Measurements from ENCODE around the gene LONRF3. TPM values are rescaled to one million over a fixed set of nuclear protein-coding genes. Genes with fewer than 3 reads are reported as not detected.

LONRF3 gene
- total RNA-seq, 4 donors from 2014 or later: 15.4 to 24.1 (median 17.7) TPM

GRCh38 chrX:119036107-119037029 lies 62.0 kb downstream of the LONRF3 start:
- no peaks in the 10 kb centered on the region for H3K36me3 ChIP-seq
- no peak overlapping the region for H3K27ac ChIP-seq
- no peak overlapping the region for H3K4me3 ChIP-seq
- ATAC-seq: no peak
- TF ChIP-seq CTCF (IDR thresholded peaks at IDR 0.05) (no peak), EP300 (IDR thresholded peaks at IDR 0.05) (no peak), POLR2A (IDR thresholded peaks at IDR 0.05) (no peak), POLR2AphosphoS5 (IDR thresholded peaks at IDR 0.05) (no peak)
- H3K27me3 ChIP-seq: no peaks in the 10 kb centered on the region
- WGBS, 2 donors (ENCODE audit: low coverage in 1 of 2): 20 to 75% methylated on average over 1 of the region's 4 CpGs
- peaks cover 0 to 15% (median 8%) of the 10 kb centered on the region in 3 donors for H3K4me1 ChIP-seq
- no peaks in the 10 kb centered on the region for H3K9me3 ChIP-seq

- ATAC-seq: no peak
- Histone ChIP-seq H3K4me1 (peaks cover 0 to 18% (median 8%) of the 10 kb centered on the region in 3 donors), H3K36me3 (no peaks in the 10 kb centered on the region), H3K9me3 (no peaks in the 10 kb centered on the region), H3K27ac (peak overlapping the region in 2 of 4 donors; percentile 2 to 35), H3K27me3 (no peaks in the 10 kb centered on the region), H3K4me3 (no peak overlapping the region)
- TF ChIP-seq POLR2AphosphoS5 (IDR thresholded peaks at IDR 0.05) (no peak), EP300 (IDR thresholded peaks at IDR 0.05) (no peak), POLR2A (IDR thresholded peaks at IDR 0.05) (no peak), CTCF (IDR thresholded peaks at IDR 0.05) (no peak)
- WGBS, 2 donors (ENCODE audit: low coverage in 1 of 2): 17 to 53% methylated on average over 2 to 5 of the region's 6 CpGs
Measured at GRCh38 chrX:119040432-119040831, 66.0 kb downstream of the LONRF3 start.

- Histone ChIP-seq H3K9me3 (no peaks in the 10 kb centered on the region), H3K36me3 (no peaks in the 10 kb centered on the region), H3K4me3 (no peak overlapping the region), H3K27ac (peak overlapping the region in 2 of 4 donors; percentile 2 to 35), H3K4me1 (peaks cover 0 to 18% (median 8%) of the 10 kb centered on the region in 3 donors), H3K27me3 (no peaks in the 10 kb centered on the region)
- TF ChIP-seq POLR2AphosphoS5 (IDR thresholded peaks at IDR 0.05): peak; percentile 73
- no peak for TF ChIP-seq EP300 (IDR thresholded peaks at IDR 0.05)
- TF ChIP-seq POLR2A (IDR thresholded peaks at IDR 0.05): no peak
- no peak for TF ChIP-seq CTCF (IDR thresholded peaks at IDR 0.05)
- ATAC-seq: peak; percentile 85
- 28 to 34% methylated on average over 2 to 4 of the region's 4 CpGs for WGBS, 2 donors (ENCODE audit: low coverage in 1 of 2)
Measured at GRCh38 chrX:119041175-119041574, 66.8 kb downstream of the LONRF3 start.

GRCh38 chrX:119042040-119042439 lies 67.6 kb downstream of the LONRF3 start:
- peak overlapping the region in 2 of 4 donors; percentile 7 to 35 for H3K27ac ChIP-seq
- no peaks in the 10 kb centered on the region for H3K27me3 ChIP-seq
- H3K4me1 ChIP-seq: peaks cover 0 to 18% (median 8%) of the 10 kb centered on the region in 3 donors
- ATAC-seq: no peak
- 88 to 100% methylated on average over 1 of the region's 3 CpGs for WGBS, 2 donors (ENCODE audit: low coverage in 1 of 2)
- TF ChIP-seq POLR2AphosphoS5 (IDR thresholded peaks at IDR 0.05): no peak
- TF ChIP-seq CTCF (IDR thresholded peaks at IDR 0.05): no peak
- TF ChIP-seq POLR2A (IDR thresholded peaks at IDR 0.05): no peak
- TF ChIP-seq EP300 (IDR thresholded peaks at IDR 0.05): no peak
- H3K9me3 ChIP-seq: no peaks in the 10 kb centered on the region
- no peak overlapping the region for H3K4me3 ChIP-seq
- no peaks in the 10 kb centered on the region for H3K36me3 ChIP-seq
